HG03432 (cell line): ENCODE data around the gene CDH4.

ENCODE experiments used
- ATAC-seq: cut with Tn5 transposase; IDR thresholded peaks from one replicate; pipeline ENCODE4 v1.9.1; 2021; ENCODE audit warnings: mild to moderate bottlenecking, moderate library complexity; ENCODE audit not compliant: unreplicated experiment

Gene CDH4

DNA sequence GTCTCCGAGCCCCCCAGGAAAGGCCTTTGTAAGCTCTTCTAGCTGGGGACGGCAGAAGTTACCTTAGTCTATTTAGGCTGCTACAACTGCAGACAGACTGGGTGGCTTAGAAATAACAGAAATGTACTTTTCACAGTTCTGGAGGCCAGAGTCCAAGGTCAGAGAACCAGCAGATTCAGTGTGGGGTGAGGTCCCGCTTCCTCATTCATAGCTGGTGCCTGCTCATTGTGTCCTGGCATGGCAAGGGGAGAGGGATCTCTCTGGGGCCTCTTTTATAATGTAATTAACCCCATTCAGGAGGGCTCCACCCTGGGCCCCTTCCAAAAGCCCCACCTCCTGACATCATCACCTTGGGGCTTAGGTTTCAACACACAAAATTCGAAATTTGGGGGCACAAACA is 315.1 kb downstream of the CDH4 start:
- ATAC-seq = no peak

DNA sequence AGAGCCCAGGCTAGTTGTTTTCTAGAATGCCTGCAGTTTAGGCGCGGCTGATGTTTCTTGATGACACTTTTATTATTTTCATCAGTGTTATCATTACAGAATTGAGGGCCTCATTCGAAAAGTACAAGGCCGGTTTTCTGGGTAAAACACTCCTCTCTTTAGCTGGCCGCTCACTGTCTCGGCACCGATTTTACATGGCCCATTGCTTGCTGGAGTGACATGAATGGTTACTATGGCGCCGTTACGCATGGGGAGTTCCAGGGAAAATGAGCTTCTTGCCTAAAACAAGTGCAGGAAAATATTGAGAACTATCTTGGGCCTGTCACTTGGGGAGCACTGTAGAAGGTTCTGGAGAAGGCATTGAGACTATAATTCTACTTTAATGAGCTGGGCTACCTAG is 317.8 kb downstream of the CDH4 start:
- ATAC-seq = no peak

DNA sequence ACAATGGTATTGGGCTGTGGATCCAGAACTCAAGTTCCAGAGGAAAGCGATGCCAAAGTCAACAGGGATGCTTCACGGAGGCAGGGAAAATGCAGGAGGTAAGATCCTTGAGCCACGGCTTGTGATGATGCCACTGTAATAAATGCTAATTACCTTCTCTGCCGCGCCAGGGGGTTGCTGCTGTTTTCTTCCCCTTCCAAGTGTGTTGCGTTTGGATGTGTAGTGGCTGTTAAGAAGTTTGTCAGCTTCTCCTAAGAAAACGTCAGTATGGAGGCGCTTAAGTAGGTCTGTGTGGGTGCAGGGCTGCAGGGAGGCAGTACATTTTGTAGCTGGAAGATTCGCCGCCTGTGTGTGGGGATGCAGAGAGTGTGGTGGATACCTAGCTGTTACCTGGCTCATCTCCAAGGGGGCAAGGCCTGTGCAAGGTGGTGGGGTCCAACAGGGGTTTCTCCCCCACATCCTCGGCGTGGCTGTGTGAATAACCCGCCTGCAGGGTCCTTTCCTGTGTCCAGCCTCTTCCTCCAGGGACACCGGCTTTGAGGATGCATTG is 318.7 kb downstream of the CDH4 start:
- ATAC-seq = no peak

DNA sequence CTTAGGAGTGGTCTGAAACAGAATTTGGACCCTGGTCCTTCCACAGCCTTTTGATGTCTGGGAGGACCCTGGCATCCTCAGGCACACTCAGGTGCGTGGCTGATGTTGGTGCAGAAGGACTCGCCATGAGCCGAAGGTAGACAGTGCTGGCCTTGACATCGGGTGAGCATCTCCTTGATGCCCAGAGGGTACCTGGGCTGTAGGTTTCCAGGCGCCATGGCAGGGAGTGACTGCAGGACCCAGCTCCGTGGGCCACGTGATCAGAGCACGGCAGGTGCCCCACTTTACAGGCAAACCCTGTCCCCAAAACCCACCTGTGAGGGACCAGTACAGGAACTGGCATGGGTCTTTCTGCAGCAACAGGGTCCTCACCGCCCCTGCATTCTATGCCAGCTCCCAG is 319.2 kb downstream of the CDH4 start:
- no peak for ATAC-seq

DNA sequence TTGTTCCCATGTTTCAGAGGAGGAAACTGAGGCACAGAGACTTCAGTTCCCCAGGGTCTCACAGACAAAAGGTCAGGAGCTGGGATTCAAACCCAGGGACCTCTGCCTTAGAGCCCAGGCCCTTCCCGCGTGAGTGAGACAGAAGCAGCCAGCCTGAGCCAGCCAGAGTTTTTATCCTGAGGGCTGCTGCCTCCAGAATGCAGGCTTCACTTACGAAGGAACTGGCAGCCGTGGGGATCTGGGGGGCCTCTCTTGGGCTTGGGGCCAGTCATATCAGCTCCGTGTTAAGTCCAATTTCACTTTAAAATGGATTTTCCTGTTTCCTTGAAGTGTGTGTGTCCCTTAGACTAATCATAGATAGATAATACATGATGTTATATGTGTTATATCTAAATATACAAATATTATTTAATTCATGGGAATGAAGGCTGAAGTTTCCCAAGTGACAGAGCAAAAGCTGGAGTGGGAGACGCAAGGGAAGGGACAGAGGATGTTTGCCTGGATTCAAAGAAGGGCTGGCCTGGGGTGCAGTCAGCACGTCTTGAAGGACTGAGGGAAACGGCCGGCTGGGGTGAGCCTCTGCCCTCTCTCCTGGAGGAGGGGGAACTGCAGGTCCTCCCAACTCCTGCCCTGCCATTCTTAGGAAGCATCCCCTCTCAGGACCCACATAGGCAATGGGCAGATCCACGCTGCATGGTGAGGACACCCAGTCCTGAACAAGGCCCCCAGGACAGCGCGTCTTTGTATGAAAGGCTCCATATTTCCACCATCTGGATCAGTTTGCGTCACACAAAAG is 320.1 kb downstream of the CDH4 start:
- no peak for ATAC-seq

DNA sequence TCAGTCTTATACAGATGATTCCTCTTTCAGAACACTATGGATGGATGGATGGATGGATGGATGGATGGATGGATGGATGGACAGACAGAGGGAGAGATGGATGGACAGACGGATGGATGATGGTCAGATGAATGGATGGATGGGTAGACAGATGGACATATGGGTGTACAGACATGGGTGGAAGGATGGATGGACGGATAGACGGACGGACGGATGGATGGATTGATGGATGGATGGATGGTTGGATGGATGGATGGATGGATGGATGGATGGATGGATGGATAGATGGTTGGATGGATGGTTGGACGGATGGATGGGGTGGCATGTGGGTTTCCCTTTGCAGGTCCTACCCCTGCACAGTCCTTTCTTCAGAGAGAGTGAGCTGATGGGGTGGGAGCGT is 320.7 kb downstream of the CDH4 start:
- ATAC-seq = no peak

DNA sequence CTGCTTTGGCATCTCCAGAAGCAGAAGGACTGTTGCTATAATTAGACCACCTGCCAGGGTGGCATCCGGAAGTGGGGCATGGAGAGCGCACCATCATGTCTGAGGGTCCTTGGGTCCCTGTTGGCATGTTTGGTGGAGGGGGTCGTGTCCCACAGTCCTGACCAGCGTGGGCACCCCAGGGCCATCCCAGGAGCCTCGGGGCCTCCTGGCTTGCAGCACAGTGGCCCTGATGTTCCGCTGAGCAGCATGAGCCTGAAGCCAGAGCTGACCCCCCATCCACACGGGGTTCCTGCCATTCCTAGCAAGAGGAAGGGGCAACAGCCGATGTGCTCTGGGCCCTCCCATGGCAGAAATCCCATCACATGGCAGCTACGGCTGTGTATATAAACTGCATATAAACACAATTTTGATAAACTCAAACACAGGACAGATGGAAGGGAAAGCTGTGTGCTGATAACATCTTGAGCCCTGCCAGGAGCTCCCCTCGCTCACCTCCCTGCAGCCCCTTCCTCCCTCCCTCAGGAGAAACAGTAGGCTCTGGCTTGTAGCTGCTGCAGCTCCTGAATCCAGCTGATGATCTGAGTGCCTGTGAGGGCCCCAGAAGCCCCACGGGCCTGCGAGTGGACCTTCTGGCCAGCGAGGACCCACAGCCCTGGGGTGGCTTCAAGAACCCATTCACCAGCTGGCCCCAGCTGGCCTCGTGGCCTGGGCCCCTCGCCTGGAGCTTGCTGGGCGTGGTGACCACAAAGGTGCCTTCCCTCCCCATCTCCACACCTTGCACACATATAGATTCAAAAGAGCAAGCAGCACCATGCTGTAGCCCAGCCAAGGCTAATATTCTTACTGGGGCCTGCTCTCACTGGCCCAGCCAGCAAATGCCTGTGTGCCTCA is 321.6 kb downstream of the CDH4 start:
- ATAC-seq = no peak

DNA sequence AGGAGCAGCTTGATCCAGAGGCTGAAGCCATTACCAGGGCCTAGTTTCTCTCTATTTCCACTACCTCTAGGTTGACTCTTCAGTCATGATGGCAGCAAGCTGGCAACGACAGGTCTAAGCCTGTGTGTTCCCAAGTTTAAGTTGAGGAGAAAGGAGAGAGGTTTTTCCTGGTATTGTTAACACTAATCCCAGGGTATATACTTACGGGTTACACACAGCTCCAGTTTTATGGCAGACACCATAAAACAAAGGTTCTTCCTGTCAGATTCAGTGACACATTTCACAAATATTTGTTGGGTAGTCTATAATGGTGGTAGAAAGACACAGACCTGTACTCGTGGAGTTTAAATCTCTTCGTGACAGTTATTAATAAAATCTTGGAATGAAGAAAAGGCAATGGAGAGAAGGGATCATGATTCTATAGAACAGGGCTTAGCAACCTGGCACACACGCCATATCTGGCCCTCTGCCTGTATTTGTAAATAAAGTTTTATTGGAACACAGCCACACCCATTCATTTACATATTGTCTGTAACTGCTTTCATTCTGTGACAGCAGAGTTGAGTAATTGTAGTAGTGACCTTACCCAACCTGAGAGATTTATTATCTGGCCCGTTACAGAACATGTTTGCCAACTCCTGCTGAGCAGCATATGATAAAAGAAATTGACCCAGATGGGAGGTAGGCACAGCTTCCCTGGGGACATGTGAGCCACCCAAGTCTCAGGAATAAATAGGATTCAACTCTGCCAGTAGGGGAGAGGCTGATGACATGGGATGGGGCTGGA is 323.3 kb downstream of the CDH4 start:
- ATAC-seq = no peak

DNA sequence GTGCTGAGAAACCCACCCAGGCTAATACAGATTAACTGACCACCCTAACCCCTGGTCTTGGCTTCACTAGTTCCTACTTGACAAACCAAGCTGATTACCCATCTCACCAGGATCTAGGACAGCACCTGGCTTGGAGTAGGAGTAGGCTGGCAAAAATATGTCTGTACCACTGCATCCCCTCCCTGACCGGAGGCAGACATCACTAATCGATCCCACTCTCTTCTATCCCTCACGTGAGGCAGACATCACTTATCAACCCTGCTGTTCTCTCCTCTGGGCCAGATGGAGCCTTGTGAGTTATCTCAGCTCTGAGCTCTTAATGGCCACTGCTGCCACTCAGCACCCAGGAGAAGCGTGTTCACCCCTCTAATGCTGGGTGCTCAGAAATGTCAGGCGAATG is 324.3 kb downstream of the CDH4 start:
- ATAC-seq = no peak

DNA sequence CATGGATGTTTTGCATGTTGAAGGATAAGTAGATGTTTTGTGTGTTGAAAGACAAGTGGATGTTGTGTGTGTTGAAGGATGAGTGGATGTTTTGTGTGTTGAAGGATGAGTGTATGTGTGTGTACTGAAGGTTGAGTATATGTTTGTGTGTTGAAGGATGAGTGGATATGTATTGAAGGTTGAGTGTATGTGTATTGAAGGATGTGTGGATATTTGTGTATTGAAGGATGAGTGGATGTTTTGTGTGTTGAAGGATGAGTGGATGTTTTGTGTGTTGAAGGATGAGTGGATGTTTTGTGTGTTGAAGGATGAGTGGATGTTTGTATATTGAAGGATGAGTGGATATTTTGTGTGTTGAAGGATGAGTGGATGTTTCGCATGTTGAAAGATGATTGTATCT is 325.0 kb downstream of the CDH4 start:
- no peak for ATAC-seq

DNA sequence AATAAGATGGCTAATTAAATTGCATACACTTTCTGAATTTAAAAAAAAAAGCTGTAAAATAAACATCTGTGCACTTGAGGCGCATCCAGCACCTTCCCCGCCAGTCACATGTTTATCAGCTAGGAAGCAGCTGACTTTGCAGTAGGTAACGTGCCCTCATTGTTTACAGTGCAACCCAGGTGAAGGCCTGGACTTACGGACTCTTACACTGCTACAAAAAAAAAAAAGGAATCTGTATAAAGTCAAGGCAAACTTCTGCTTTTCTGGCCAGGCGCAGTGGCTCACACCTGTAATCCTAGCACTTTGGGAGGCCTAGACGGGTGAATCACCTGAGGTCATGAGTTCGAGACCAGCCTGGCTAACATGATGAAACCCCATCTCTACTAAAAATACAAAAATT is 327.8 kb downstream of the CDH4 start:
- ATAC-seq = no peak

DNA sequence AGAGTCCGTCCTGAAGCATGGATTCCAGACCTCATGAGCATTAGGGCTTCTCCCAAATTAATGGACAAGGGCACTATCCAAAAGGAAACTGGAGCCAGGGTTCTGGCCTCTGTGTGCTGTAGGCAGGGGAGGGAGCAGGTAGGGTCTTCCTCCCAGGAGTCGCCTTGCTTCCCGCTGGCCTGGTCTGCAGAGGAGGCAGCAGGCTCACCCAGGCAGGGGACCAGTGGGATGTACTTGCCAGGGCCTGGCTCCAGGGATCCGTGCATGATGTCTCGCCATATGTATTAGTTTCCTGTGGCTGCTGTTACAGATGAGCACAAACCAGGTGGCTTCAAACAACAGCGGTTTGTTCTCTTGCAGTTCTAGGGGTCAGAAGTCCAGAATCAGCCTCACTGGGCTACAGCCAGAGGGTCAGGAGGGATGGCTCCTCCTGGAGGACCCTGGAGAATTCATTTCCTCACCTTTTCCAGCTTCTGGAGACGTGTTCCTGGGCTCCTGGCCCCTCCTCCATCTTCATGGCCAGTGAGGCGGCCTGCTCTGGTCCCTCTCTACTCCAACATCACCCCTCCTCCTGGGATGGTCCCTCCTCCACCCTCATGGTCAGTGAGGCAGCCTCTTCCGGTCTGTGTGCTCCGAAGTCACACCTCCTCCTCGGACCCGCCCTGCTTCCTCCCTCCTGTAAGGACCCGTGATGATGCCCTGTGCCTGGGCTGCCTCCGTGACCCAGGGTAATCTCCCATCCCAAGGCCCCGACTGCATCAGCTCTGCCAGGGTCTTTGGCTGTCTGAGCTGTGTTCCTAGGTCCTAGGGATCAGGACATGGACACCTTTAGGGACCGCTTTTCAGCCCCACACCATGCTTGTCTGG is 329.1 kb downstream of the CDH4 start:
- no peak for ATAC-seq

DNA sequence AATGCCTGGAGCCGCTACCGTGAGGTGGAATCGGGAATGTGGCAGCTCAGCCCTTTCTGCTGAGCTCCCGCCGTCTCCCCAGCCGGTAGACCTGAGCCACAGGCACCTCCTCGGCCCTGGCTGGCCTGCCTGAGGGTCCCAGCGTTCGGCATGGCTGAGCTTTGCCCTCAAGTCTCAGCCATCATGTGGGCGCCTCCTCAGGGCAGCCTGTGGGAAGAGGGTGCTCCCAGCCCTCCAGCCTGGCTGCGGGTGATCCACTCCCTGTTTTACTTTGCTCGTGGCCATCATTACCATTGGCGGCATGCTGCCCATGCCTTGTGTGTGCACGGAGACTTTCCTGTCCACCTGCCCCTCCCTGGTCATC is 329.7 kb downstream of the CDH4 start:
- ATAC-seq = no peak

DNA sequence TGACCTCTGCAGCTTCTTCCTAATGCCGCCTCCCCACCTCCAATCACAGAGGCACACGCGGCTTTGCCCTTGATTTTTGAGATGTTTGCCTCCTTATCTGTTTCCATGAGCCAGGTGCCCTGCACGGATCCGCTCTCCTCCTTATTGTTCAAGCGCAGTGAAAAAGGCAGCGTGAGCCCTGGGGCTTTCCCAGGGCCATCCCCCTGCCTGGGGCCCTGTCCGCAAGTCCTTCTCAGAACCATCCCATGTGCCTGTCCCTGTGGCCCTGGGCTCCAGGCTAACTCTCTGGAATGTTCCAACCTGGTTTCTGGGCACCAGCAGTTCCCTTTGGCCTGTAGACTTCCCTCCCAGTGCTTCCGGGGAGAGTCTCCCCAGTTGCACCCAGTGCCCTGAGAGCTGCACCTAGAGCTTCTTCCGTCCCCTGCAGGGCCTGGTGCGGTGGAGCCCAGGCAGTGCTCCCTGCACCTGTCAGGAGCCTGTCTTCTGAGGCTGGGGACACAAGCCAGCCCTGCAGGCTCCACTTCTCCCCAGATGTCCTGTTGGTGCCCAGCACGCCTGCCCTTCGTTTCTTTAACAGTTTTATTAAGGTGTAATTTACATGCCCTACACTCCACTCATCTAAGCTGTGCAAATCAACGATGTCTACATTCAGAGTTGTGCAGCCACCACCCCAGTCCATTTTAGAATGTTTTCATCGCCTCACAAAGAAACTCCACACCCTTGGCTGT is 330.3 kb downstream of the CDH4 start:
- ATAC-seq = no peak

DNA sequence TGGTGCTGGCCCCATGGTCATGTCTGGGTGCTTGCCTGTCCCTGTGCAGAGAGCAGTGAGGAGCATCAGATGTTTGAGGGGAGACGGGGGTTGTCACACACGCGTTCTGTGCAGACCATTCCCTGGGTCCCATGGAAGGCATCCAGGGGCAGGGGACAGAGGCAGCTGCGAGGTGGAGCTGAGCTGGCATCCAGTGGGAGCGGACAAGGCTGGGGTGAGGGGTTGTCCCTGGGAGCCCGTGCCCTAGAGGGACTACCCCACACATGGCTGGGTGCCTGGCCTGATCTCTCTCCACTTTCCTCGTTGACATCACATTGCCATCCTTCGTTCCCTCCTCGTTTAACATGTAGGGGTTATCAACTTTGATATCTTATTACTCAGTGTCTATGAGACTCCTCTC is 331.3 kb downstream of the CDH4 start:
- ATAC-seq = no peak

DNA sequence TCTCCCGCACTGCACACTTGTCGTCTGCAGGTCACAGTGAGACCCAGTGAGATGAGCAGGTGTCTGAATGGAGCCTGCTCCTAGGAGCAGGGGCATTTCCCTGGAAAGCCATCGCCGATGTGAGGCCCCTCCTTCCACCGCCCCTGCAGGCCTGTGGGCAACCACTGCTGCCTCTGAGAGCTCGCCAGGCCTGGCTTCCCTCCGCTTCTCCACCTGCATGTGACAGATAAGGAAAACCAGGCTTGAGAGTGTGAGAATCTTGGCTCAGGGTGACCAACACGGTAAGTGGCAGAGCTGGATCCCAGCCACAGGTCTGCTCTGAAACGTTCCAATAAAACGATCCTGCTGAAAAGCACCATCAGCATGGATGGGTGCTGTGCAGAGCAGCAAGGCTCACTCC is 332.8 kb downstream of the CDH4 start:
- ATAC-seq = no peak

DNA sequence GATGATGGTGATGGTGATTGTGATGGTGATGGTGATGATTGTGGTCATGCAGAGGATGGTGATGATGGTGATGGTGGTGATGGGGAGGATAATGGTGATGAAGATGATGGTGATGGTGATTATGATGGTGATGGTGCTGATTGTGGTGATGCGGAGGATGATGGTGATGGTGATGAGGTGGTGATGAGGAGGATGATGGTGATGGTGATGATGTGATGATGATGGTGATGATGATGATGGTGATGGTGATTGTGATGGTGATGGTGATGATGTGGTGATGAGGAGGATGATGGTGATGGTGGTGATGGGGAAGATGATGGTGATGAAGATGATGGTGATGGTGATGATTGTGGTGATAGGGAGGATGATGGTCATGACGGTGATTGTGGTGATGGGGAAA is 333.7 kb downstream of the CDH4 start:
- ATAC-seq = no peak

DNA sequence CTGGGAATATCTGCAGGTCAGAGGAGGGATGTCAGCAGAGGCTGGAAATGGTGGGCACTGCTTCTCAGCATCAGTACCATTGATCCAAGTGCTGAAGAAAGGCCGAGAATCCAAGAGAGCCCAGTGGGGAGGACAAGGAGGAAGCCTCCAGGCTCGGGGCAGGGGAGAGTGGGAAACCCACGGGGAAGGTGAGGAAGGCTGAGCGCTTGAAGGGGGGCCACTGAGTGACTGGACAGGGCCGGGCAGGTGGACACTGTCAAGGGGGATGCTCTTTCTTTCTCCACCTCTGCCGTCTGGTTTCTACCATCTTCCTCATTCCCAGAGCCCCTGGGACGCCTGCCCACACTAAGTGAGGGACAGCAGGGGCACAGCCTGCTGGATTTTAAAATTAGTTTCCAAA is 335.0 kb downstream of the CDH4 start:
- no peak for ATAC-seq

DNA sequence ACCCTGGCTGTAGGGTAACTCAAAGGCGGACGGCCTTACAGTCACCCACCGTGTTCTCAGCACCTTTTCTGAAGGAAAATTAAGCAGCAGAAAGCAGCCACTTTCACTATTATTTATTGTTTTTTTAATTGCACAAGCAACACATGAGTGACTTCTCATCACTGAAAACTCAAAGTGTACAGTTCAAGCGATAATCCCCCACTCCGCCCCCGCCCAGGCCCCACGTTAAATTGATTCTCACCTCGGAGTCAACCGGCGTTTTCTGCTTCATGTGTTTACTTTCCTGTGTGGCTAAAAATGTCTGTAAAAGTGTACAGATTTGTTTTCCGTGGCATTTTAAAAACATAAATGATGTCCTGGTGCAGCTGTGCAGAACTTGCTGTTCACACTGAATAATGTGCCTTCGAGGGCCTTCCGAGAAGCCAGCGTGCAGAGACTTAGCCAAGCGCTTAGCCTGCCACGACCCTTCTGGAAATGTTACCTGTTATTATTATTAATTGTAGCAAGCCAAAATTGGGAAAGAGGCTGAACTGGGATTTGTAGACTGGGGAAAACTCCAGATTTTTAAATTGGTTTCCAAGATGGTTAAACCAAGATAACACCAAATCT is 335.7 kb downstream of the CDH4 start:
- no peak for ATAC-seq
